HG03520 (cell line): ENCODE measurements around the gene RGS8.
"Not testable (repeated sequence)": the region's sequence is repeated elsewhere in the genome, so short reads cannot be mapped to it uniquely, and the experiment has no call there.

ENCODE experiments used
- ATAC-seq: cut with Tn5 transposase; IDR thresholded peaks from one replicate; pipeline ENCODE4 v1.9.1; 2021; ENCODE audit warnings: mild to moderate bottlenecking, moderate library complexity; ENCODE audit not compliant: unreplicated experiment

RGS8 gene

DNA sequence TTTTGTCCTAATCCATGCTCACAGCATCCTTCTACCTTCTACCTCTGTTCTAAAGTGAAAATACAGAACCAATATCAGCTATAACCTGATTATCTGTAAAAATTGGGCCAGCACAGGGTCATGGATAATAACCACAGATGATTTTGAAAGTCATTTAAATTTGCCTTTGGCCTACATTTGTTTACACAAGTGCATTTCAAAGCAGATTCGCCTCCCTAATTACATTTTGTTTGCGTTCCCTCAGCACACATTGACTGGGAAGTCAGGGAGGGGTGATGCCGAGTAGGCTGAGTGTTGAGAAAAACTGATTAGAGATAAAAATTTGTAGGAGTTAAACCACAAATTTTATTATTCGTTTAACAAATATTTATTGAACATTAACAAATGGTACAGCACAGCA, 19.2 kb upstream of the RGS8 start:
- no peak for ATAC-seq

DNA sequence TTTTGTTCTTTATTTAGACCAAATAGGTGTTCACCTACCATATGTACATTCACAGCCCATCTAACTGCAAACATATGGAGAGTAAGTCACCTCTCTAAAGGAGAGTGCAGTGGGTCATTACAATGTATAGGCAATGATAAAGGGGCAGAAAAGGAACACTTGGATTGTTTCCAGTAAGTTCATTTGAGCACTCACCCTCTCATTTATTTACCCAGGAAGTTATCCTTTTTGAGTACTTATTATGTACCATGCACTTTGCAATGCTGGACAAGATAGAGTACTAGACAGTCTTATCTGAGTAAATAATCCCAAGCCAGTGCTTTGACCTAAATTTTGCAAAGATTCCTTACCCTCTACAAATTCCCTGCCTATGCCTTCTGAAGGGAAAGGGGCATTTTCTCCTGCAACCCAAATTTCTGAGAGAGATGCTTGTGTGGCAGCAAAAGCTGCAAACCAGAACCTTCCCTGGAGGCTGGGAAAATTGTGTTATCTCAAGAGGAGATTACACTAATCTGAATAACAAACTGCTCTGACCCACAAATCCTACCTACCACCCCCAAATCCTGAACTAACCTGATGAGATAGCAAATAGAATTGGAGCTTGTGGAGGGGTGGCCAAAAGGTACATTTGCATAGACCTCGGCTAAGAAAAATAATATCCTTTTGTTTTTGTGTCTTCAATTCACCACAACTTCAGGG, 18.6 kb upstream of the RGS8 start:
- ATAC-seq, result no peak

GRCh38 chr1:182700351-182700709, 15.9 kb upstream of the RGS8 start:
- ATAC-seq, result no peak

DNA sequence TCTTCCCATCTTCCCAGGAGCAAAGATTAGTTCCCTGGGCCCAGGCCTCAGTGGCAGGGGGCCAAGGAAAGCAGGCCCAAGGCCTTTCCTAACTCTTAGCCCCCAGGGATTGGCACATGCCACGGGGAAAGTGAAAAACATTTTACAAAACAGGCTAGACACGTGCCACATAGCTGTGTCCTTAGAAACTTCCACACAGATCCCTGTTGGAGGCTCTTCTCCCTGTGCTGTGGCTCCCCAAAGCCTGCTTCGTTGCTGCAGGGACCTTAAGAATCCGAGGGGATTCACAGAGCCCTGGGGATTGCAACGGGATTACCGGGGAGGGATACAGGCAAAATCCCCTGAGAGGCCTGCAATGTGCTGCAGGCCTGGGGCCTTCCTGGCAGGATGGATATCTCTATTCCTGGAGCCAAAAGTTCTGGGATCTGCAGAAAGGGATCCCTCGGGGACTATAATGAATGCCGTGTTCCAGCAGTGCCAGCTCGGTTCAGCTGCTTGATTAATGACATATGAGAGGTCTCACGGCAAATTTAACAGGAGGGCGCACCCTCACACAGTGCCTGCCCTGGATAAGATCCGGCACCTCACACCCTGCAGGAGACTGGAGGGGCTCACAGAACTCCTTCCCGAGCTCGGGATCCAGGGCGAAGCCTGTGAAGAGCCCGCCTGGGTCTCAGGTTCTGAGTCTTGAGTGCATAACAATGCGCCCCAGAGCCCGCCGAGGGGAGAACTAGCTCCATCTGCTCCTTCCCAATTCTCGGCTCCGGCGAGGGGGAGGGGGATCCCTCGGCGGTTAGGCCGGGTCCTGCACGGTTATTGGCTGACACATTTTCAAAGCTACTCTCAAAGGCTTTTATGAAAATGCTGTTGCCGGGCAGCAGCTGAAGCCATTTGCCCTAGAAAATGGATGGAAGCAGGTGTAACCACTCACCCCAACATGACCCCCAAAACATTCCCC, 15.3 kb upstream of the RGS8 start:
- ATAC-seq, result no peak

GRCh38 chr1:182698971-182699370, 14.6 kb upstream of the RGS8 start:
- ATAC-seq, result no peak

- not testable (repeated sequence) for ATAC-seq
Observed at GRCh38 chr1:182693139-182693538, 8.8 kb upstream of the RGS8 start.

DNA sequence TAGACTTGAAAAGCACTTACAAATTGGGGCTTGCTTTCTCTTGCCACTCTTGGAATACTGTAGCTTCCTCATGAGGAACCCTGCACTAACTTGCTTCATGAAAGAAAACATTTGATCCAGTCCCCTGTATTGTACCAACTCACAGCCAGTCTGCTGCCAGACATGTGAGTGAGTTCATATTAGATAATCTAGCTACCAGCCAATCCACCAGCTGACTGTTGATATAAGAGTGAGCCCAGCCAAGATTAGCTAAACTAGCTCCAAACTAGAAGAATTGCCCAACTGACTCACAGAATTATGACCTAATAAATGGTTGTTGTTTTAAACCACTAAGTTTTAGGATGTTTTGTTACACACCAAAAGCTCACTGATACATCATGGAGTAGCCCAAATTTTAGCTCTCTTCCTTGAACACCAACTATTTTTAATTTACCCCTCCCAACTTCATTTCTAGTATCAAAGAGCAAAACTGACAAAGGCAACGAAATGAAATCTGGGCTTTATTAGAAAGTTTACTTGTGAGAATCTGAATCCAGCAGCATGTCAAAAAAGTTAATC, 6.6 kb upstream of the RGS8 start:
- ATAC-seq, result no peak

GRCh38 chr1:182688436-182689205, 4.2 kb upstream of the RGS8 start:
- no peak for ATAC-seq

GRCh38 chr1:182687361-182687760, 3.0 kb upstream of the RGS8 start:
- ATAC-seq, result no peak

DNA sequence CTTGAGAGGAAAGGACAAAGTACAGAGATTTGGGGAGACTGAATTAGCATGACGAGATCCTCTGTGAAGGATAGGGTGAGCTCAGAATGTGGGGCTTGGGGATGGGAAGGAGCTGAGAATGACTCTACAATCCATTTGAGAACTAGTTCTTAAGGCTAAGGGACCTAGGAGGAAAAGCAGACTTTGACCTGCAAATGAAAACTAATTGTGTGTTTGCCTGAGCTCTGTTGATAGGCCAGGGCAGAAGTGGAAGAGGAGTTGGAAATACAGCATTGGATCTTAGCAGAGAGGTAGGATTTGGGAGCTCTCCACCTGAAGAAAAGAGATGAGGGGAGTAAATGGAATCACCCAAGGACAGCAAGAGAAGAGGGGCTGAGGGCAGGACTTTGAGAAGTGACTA, 2.1 kb upstream of the RGS8 start:
- no peak for ATAC-seq

GRCh38 chr1:182685215-182685614, 828 bp upstream of the RGS8 start:
- no peak for ATAC-seq

GRCh38 chr1:182682898-182683501, 1.4 kb downstream of the RGS8 start:
- no peak for ATAC-seq

- no peak for ATAC-seq
Observed at GRCh38 chr1:182682406-182682805, 2.0 kb downstream of the RGS8 start.

DNA sequence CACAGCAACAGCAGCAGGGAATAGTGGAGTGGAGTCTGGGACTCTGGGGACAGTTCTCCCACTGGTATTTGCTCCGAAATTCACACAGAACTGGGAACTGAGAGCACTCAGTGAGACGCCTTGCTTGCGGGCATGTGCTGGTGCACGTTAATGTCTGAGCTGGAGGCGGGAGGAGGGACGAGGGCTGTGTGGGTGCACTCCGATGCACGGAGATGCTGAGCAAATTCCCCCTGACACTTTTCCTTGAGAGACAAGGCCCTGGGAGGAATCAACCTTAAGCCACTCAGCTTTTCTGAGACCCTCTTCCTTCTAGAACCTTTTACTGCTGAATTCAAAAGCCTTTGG, 2.8 kb downstream of the RGS8 start:
- no peak for ATAC-seq

- ATAC-seq, result no peak
Observed at GRCh38 chr1:182680901-182681567, 3.4 kb downstream of the RGS8 start.

DNA sequence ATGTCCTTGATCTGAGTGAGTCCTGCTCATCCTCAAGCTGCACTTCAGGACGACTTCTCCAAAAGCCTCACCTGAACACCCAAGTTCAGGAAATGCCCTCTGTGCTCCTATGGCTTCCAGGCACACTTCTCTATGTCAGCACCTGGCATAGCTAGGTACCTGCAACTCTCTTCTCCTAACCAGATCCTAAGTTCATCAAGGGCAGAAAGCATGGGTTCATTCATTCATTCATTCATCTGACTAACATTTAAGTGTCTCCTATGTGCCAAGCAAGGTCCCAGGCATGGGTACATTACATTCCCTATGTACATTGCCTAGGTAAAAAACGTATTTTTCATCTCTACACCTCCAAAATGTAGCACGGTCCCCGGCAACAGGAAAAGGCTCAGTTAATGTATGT, 4.0 kb downstream of the RGS8 start:
- ATAC-seq, result no peak

GRCh38 chr1:182679684-182680083, 4.7 kb downstream of the RGS8 start:
- no peak for ATAC-seq

GRCh38 chr1:182677397-182678098, 6.8 kb downstream of the RGS8 start:
- ATAC-seq, result peak; percentile 87

DNA sequence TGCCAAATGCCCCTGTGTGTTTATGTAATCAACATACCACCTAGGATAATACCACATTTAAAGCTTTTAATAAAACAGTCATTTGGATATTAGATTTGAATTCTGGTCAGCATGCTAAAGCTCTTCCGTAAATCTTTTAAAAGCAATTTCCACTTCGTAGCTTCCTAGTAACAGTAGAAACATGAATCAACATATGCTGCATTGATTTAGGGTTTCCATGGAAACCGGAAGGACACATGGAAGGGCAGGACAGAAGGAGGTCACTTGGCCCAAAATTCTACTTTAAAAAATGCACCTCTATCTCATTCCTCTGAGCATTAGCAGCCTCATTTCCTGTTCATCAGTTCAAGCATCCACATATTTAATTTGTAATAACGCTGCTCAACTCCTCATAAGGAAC, 8.1 kb downstream of the RGS8 start:
- no peak for ATAC-seq
